Lower leg skin (tissue), 4 donors: ENCODE results near the gene BARD1. TPM values are rescaled to one million over a fixed set of nuclear protein-coding genes. Genes with fewer than 3 reads are reported as not detected.
"Not testable (repeated sequence)": the region's sequence is repeated elsewhere in the genome, so short reads cannot be mapped to it uniquely, and the experiment has no call there.

ENCODE experiments used
- DNase-seq, 2 donors: peaks; one replicate each; pipeline ENCODE4 v3.0.0-alpha.2; 2019; ENCODE audit warnings: low spot score in 2 of 2
- H3K4me3 ChIP-seq: fragments of 200-600 bp; sonication (generic); 2 replicates; pipeline ENCODE4 v1.5.1; 2017; ENCODE audit warnings: mild to moderate bottlenecking, low read depth; ENCODE audit not compliant: poor library complexity, severe bottlenecking
- CTCF ChIP-seq, 3 donors: fragments of 450-650 bp; IDR thresholded peaks; one replicate each; pipeline ENCODE4 v1.5.1; 2016; ENCODE audit warnings: antibody characterized with exemption in 3 of 3, mild to moderate bottlenecking in 3 of 3, moderate library complexity in 2 of 3
- POLR2A ChIP-seq, 2 donors: fragments of 450-650 bp; IDR thresholded peaks; one replicate each; pipeline ENCODE4 v1.6.1; 2016 to 2017; ENCODE audit warnings: antibody characterized with exemption in 2 of 2, mild to moderate bottlenecking in 1 of 2, moderate library complexity in 1 of 2
- WGBS, 2 donors: methylation state at CpG; one replicate each; pipeline ENCODE4 v1.1.5; 2018; 5-methylcytosine and 5-hydroxymethylcytosine counted together
- intact Hi-C: fragments of 100-400 bp; cut with DNase I; formaldehyde crosslinking; loops from one replicate; pipeline ENCODE4 v1.15.0; 2023; ENCODE audit warnings: low total_unique reads
- total RNA-seq, 4 donors: library from RNA; depleted of rRNA; stranded (reverse); fragments of >200 nt; gene quantifications; one replicate each; pipeline ENCODE4 v1.1.0, GENCODE V29; 2016

BARD1 gene
- total RNA-seq, 4 donors from 2014 or later = 19.4 to 41.8 (median 23.2) TPM

DNA sequence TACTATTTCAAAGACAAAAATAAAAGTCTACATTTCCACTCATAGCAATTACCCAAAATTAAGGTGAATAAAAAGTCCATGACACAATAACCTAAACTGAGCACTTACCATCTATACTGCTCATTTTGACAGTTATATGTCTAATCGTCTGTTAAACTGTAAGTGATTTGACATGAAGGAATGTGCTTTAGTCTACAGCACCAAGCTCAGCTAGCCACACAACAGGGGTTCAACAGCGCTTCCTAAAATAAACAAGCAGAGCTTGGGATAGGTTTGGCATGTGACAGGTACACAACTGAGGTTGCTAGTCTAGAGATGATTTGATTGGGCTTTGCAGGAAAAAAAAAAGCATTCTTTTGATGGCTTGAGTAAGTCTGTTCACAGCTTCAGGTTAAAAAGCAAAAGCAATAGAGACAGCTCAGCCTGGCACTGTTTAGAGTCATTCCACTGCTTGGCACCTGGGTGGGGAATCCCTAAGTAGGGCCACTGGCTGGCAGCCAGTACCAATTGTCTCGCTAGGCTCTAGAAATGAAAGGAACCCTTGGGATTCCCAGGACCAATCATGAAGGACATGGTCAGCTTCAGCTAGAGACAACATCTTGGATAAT lies 78.6 kb downstream of the BARD1 start:
- 74% methylated on average over 3 of the region's 3 CpGs for WGBS, 2 donors
- no peak for TF ChIP-seq CTCF (IDR thresholded peaks at IDR 0.05)
- TF ChIP-seq POLR2A (IDR thresholded peaks at IDR 0.05) = no peak
- intact Hi-C loops = no loop called here
- DNase-seq = no peak
- H3K4me3 ChIP-seq = no peak overlapping the region

- no peak overlapping the region for H3K4me3 ChIP-seq
Measured at GRCh38 chr2:214730248-214730647, 79.2 kb downstream of the BARD1 start.

GRCh38 chr2:214724741-214725140 lies 84.7 kb downstream of the BARD1 start:
- H3K4me3 ChIP-seq = no peak overlapping the region
- intact Hi-C loops = no loop called here
- 96 to 100% methylated on average over 1 of the region's 1 CpG for WGBS, 2 donors
- no peak for TF ChIP-seq POLR2A (IDR thresholded peaks at IDR 0.05)
- no peak for TF ChIP-seq CTCF (IDR thresholded peaks at IDR 0.05)
- no peak for DNase-seq

More at GRCh38 chr2:214730248-214730647, 79.2 kb downstream of the BARD1 start:
- TF ChIP-seq CTCF (IDR thresholded peaks at IDR 0.05) (no peak), POLR2A (IDR thresholded peaks at IDR 0.05) (no peak)
- DNase-seq = no peak
- 86 to 92% methylated on average over 3 of the region's 3 CpGs for WGBS, 2 donors
- intact Hi-C loops = no loop called here

DNA sequence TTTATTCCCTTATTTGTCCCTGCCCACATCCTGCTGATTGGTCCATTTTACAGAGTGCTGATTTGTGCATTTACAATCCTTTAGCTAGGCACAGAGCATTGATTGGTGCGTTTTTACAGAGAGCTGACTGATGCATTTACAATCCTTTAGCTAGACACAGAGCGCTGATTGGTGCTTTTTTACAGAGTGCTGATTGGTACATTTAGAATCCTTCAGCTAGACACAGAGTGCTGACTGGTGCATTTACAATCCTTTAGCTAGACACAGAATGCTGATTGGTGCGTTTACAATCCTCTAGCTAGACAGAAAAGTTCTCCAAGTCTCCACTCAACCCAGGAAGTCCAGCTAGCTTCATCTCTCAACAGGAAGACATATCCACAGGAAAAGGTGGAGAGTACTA lies 91.6 kb downstream of the BARD1 start:
- DNase-seq, H3K4me3 ChIP-seq, intact Hi-C loops: not testable (repeated sequence)
- 97 to 100% methylated on average over 3 of the region's 3 CpGs for WGBS, 2 donors

DNA sequence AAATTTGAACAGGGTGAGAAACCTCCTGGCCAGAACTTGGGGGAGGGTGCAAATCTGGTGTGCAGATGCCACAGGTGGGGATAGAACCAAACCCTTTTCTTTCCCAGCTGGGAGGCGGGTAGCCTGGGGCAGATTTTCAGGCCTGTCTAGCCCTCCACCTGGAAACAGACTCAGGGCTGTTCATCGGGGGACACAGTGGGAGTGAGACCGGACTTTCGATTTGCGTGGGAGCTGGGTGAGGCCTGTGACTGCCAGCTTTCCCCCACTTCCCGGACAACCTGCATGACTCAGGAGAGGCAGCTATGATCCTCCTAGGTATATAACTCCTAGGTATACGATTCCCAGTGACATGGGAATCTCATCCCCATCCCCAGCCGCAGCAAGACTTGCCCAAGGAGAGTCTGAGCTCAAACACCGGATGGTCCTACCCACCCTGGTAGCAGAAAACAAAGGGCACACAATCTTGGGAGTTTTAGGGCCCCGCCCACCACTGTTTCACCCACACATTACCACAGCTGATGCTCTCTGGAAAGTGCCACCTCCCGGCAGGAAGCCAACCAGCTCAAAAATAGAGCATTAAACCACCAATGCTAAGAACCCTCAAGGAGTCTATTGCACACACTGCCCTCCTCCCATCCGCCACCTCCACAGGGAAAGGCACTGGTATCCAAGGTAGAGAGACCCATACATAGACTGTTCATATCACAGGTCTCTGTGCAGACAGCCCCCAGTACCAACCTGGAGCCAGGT lies 92.5 kb downstream of the BARD1 start:
- intact Hi-C loops = no loop called here
- TF ChIP-seq CTCF (IDR thresholded peaks at IDR 0.05) (no peak), POLR2A (IDR thresholded peaks at IDR 0.05) (no peak)
- WGBS, 2 donors = 85 to 87% methylated on average over 11 to 12 of the region's 12 CpGs
- H3K4me3 ChIP-seq = no peak overlapping the region
- no peak for DNase-seq

DNA sequence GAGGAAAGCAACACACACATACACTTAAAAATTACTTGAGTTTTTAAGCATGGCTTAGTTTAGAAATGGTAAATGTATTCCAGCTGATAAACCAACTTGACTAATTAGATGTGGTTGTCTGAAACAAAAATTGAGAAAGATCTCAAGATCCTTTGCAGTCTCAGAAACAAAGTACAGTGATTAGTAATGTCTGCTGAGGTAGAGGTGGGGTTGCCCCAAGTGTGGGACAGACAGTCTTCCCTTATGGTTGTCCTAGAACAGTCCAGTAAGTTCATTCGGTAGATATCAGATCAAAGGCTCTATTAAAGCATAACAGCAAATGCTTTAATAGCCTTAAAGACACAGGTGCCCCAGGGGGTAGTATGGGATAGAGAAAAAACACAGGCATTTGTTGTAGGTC lies 94.5 kb downstream of the BARD1 start:
- no peak for DNase-seq
- 0 to 48% methylated on average over 1 of the region's 1 CpG for WGBS, 2 donors
- TF ChIP-seq POLR2A (IDR thresholded peaks at IDR 0.05) (no peak), CTCF (IDR thresholded peaks at IDR 0.05) (no peak)
- H3K4me3 ChIP-seq = no peak overlapping the region
- intact Hi-C loops = no loop called here
